ENCODE results near the gene EXOSC3.

The EXOSC3 gene

DNA sequence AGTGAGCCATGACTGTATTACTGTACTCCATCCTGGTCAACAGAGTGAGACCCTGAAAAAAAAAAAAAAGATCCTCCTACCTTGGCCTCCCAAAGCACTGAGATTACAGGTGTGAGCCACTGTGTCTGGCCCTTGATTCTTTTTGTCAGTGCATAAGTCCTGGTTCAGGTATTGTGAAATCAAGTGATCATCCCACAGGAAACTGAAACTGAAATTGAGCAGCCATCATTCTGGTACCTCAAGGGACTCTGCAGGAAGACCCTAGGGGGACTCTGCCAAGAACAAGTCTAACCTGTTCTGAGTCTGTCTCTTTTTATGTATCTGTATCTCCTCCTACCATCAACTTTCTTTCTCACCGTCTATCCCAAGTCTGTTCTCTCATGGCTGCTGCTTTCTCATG is 13.8 kb upstream of the EXOSC3 start:
- DNase-seq: no peak
- Histone ChIP-seq H3K36me3 (replicated peaks) (no peaks in the 10 kb centered on the region), H3K27me3 (replicated peaks) (no peaks in the 10 kb centered on the region), H3K27ac (no peak overlapping the region), H3K4me3 (ENCODE audit: low read depth, low read length) (no peak overlapping the region)
- TF ChIP-seq, protein P1, sequence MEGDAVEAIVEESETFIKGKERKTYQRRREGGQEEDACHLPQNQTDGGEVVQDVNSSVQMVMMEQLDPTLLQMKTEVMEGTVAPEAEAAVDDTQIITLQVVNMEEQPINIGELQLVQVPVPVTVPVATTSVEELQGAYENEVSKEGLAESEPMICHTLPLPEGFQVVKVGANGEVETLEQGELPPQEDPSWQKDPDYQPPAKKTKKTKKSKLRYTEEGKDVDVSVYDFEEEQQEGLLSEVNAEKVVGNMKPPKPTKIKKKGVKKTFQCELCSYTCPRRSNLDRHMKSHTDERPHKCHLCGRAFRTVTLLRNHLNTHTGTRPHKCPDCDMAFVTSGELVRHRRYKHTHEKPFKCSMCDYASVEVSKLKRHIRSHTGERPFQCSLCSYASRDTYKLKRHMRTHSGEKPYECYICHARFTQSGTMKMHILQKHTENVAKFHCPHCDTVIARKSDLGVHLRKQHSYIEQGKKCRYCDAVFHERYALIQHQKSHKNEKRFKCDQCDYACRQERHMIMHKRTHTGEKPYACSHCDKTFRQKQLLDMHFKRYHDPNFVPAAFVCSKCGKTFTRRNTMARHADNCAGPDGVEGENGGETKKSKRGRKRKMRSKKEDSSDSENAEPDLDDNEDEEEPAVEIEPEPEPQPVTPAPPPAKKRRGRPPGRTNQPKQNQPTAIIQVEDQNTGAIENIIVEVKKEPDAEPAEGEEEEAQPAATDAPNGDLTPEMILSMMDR (IDR thresholded peaks at IDR 0.05; ENCODE audit: low read depth, low read length, missing control alignments): no peak
- in situ Hi-C loops (cut with HindIII; ENCODE audit: low pct_ligation_motif_present, low sequenced_read_pairs): no loop called here

GRCh38 chr9:37796232-37796631 is 11.4 kb upstream of the EXOSC3 start:
- Histone ChIP-seq H3K27ac (no peak overlapping the region), H3K4me3 (ENCODE audit: low read depth, low read length) (no peak overlapping the region), H3K36me3 (replicated peaks) (no peaks in the 10 kb centered on the region), H3K27me3 (replicated peaks) (no peaks in the 10 kb centered on the region)
- TF ChIP-seq, protein P1 (IDR thresholded peaks at IDR 0.05; ENCODE audit: low read depth, low read length, missing control alignments): no peak
- in situ Hi-C loops (cut with HindIII; ENCODE audit: low pct_ligation_motif_present, low sequenced_read_pairs): no loop called here
- no peak for DNase-seq

DNA sequence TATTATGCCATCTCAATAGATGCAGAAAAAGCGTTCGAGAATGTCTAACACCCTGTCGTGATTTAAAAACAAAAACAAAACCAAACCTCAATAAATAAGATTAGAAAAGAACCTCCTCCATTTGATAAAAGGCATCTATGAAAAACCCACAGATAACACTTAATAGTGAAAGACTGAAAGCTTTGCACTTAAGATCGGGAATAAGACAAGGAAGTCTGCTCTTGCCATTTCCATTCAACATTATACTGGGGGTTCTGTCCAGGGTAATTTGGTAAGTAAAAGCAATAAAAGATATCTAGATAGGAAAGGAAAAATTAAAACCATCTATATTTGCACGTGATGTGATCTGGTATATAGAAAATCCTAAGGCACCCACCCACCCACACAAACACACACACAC is 7.3 kb upstream of the EXOSC3 start:
- H3K36me3 ChIP-seq (replicated peaks): no peaks in the 10 kb centered on the region
- no peak for DNase-seq
- H3K27ac ChIP-seq: no peak overlapping the region
- in situ Hi-C loops (cut with HindIII; ENCODE audit: low pct_ligation_motif_present, low sequenced_read_pairs): no loop called here
- no peak overlapping the region for H3K4me3 ChIP-seq (ENCODE audit: low read depth, low read length)
- TF ChIP-seq, protein P1 (IDR thresholded peaks at IDR 0.05; ENCODE audit: low read depth, low read length, missing control alignments): no peak
- H3K27me3 ChIP-seq (replicated peaks): no peaks in the 10 kb centered on the region

DNA sequence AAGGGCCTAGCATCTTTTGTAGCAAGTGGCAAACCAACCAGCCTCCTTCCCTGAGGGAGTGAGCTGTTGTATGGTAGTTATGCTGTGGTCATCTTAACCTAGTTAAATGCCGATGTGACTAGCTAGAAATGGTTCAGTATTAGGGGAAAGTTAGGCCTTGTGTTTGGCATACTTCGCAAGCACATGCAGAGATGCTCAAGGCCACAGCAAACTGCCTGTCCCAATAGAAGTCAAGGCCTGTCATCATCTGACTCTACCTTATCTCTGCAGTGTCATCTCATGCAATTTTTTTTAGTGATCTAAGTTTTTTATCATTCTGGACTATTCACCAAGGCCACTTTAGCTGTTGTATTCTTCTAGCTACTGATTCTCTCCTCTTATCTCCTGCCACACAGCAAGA is 5.2 kb upstream of the EXOSC3 start:
- Histone ChIP-seq H3K4me3 (ENCODE audit: low read depth, low read length) (no peak overlapping the region), H3K27me3 (replicated peaks) (no peaks in the 10 kb centered on the region), H3K36me3 (replicated peaks) (no peaks in the 10 kb centered on the region), H3K27ac (no peak overlapping the region)
- TF ChIP-seq, protein P1 (IDR thresholded peaks at IDR 0.05; ENCODE audit: low read depth, low read length, missing control alignments): no peak
- in situ Hi-C loops (cut with HindIII; ENCODE audit: low pct_ligation_motif_present, low sequenced_read_pairs): no loop called here
- no peak for DNase-seq

GRCh38 chr9:37788332-37788731 is 3.5 kb upstream of the EXOSC3 start:
- Histone ChIP-seq H3K36me3 (replicated peaks) (no peaks in the 10 kb centered on the region), H3K27me3 (replicated peaks) (no peaks in the 10 kb centered on the region), H3K4me3 (ENCODE audit: low read depth, low read length) (no peak overlapping the region), H3K27ac (no peak overlapping the region)
- TF ChIP-seq, protein P1 (IDR thresholded peaks at IDR 0.05; ENCODE audit: low read depth, low read length, missing control alignments): no peak
- in situ Hi-C loops (cut with HindIII; ENCODE audit: low pct_ligation_motif_present, low sequenced_read_pairs): no loop called here
- no peak for DNase-seq

GRCh38 chr9:37787059-37787458 is 2.2 kb upstream of the EXOSC3 start:
- DNase-seq: no peak
- TF ChIP-seq, protein P1 (IDR thresholded peaks at IDR 0.05; ENCODE audit: low read depth, low read length, missing control alignments): no peak
- in situ Hi-C loops (cut with HindIII; ENCODE audit: low pct_ligation_motif_present, low sequenced_read_pairs): no loop called here
- Histone ChIP-seq H3K27me3 (replicated peaks) (no peaks in the 10 kb centered on the region), H3K27ac (no peak overlapping the region), H3K36me3 (replicated peaks) (peaks cover 7% of the 10 kb centered on the region), H3K4me3 (ENCODE audit: low read depth, low read length) (no peak overlapping the region)

Measured in brain microvascular endothelial cell (primary cell).